ENCODE data around the gene SECISBP2L.

GRCh38 chr15:48986240-48986639, 60.0 kb downstream of the SECISBP2L start:
- TF ChIP-seq L3MBTL2 (IDR thresholded peaks at IDR 0.05), result no peak
- no peak for TF ChIP-seq MAZ (CRISPR knock-in tag; conservative IDR thresholded peaks at IDR 0.05 in 1 of 2, IDR thresholded peaks at IDR 0.05 in 1 of 2)
- no peak for TF ChIP-seq CTCF (IDR thresholded peaks at IDR 0.05 in 2 of 3, conservative IDR thresholded peaks at IDR 0.05 in 1 of 3; ENCODE audit: insufficient read depth in 2 of 3, low read depth in 1 of 3, low read length in 3 of 3)
